Measurements from ENCODE around the gene SLMAP. TPM values are rescaled to one million over a fixed set of nuclear protein-coding genes. Genes with fewer than 3 reads are reported as not detected.

SLMAP gene
- total and polyA plus RNA-seq, 2 donors (not counting 1 experiment from before 2014, with no cell fraction given): 9.7 to 67.2 TPM

DNA sequence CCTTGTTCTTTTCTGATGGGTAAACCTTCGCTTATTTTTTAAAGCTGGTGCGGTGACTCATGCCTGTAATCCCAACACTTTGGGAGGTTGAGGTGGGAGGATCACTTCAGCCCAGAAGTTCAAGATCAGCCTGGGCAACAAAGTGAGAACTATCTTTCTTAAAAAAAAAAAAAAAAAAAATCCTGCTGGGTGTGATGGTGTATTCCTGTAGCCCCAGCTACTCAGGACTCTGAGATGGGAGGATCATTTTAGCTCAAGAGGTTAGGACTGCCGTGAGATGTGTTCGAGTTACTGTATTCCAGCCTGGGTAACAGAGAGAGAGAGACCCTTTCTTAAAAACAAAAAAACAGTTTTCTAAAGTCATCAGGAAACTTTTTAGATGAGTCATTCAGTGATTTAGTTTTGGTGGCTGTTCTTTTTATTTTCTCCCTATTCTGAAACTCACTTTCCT lies 37.7 kb downstream of the SLMAP start:
- no CpG with 5 or more reads among the region's 4 CpGs for WGBS (ENCODE audit: insufficient coverage)
- H3K9me3 Mint-ChIP-seq (ENCODE audit: insufficient read depth): no peaks in the 10 kb centered on the region
- H3K27me3 Mint-ChIP-seq: no peaks in the 10 kb centered on the region
- POLR2A ChIA-PET: no interaction called here
- TF ChIP-seq EZH2 (IDR thresholded peaks at IDR 0.05; ENCODE audit: borderline replicate concordance, insufficient read depth, low read depth, low read length, poor library complexity, severe bottlenecking): no peak
- TF ChIP-seq, protein P1, sequence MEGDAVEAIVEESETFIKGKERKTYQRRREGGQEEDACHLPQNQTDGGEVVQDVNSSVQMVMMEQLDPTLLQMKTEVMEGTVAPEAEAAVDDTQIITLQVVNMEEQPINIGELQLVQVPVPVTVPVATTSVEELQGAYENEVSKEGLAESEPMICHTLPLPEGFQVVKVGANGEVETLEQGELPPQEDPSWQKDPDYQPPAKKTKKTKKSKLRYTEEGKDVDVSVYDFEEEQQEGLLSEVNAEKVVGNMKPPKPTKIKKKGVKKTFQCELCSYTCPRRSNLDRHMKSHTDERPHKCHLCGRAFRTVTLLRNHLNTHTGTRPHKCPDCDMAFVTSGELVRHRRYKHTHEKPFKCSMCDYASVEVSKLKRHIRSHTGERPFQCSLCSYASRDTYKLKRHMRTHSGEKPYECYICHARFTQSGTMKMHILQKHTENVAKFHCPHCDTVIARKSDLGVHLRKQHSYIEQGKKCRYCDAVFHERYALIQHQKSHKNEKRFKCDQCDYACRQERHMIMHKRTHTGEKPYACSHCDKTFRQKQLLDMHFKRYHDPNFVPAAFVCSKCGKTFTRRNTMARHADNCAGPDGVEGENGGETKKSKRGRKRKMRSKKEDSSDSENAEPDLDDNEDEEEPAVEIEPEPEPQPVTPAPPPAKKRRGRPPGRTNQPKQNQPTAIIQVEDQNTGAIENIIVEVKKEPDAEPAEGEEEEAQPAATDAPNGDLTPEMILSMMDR (IDR thresholded peaks at IDR 0.05): no peak
- intact Hi-C loops (cut with micrococcal nuclease): no loop called here
- H3K27ac Mint-ChIP-seq: no peak overlapping the region
- H3K4me3 Mint-ChIP-seq: no peak overlapping the region
- no peak overlapping the region for H2AFZ ChIP-seq (ENCODE audit: insufficient read depth, low read depth, low read length, poor library complexity, severe bottlenecking)
- H3K4me1 Mint-ChIP-seq: peaks cover 19% of the 10 kb centered on the region
- no peak overlapping the region for H3K27ac ChIP-seq (ENCODE audit: low read length in 2 of 2)
- ATAC-seq (ENCODE audit: low read depth): no peak
- peaks cover 2 to 6% of the 10 kb centered on the region in 2 donors for H3K4me1 ChIP-seq (ENCODE audit: control insufficient read depth in 2 of 2, insufficient read depth in 2 of 2, low read length in 2 of 2)
- peaks cover 1% of the 10 kb centered on the region for H4K20me1 ChIP-seq (ENCODE audit: control insufficient read depth, insufficient read depth, low read length, poor library complexity, severe bottlenecking)
- no peaks in the 10 kb centered on the region for H3K9me3 ChIP-seq (ENCODE audit: control extremely low read depth in 1 of 3, control insufficient read depth in 2 of 3, insufficient read depth in 1 of 3, low read length in 2 of 3)
- DNase-seq: no peak
- peaks cover 65% of the 10 kb centered on the region for H3K79me2 ChIP-seq (ENCODE audit: control insufficient read depth, insufficient read depth, low read length)
- no peak overlapping the region for H3K4me3 ChIP-seq (ENCODE audit: control extremely low read depth in 1 of 5, extremely low read depth in 1 of 5, insufficient read depth in 1 of 5, low read depth in 2 of 5, low read length in 4 of 5)
- no peaks in the 10 kb centered on the region for H3K36me3 ChIP-seq (replicated peaks in 1 of 2; ENCODE audit: control extremely low read depth in 1 of 2, control insufficient read depth in 1 of 2, extremely low read depth in 1 of 2, insufficient read depth in 2 of 2, low read length in 1 of 2)
- CTCF ChIA-PET: no interaction called here
- H3K9ac ChIP-seq (ENCODE audit: low read length): no peak overlapping the region
- H3K27me3 ChIP-seq (replicated peaks in 1 of 4; ENCODE audit: control extremely low read depth in 1 of 4, control insufficient read depth in 3 of 4, insufficient read depth in 4 of 4, low read length in 3 of 4): no peaks in the 10 kb centered on the region
- H3K4me2 ChIP-seq (replicated peaks; ENCODE audit: low read depth, low read length, poor library complexity, severe bottlenecking): no peak overlapping the region

- H3K27ac Mint-ChIP-seq: no peak overlapping the region
- ATAC-seq (ENCODE audit: low read depth): no peak
- H3K4me1 Mint-ChIP-seq: peaks cover 19% of the 10 kb centered on the region
These were observed 38.4 kb downstream of the SLMAP start for GRCh38 chr3:57794501-57794900.

More at GRCh38 chr3:57794501-57794900, 38.4 kb downstream of the SLMAP start:
- Histone ChIP-seq H2AFZ (ENCODE audit: insufficient read depth, low read depth, low read length, poor library complexity, severe bottlenecking) (no peak overlapping the region), H3K27ac (ENCODE audit: low read length in 2 of 2) (no peak overlapping the region), H3K79me2 (ENCODE audit: control insufficient read depth, insufficient read depth, low read length) (peaks cover 62% of the 10 kb centered on the region), H3K9ac (ENCODE audit: low read length) (no peak overlapping the region), H3K36me3 (replicated peaks in 1 of 2; ENCODE audit: control extremely low read depth in 1 of 2, control insufficient read depth in 1 of 2, extremely low read depth in 1 of 2, insufficient read depth in 2 of 2, low read length in 1 of 2) (peaks cover 0 to 1% of the 10 kb centered on the region in 2 experiments), H3K4me3 (ENCODE audit: control extremely low read depth in 1 of 5, extremely low read depth in 1 of 5, insufficient read depth in 1 of 5, low read depth in 2 of 5, low read length in 4 of 5) (no peak overlapping the region), H3K4me2 (replicated peaks; ENCODE audit: low read depth, low read length, poor library complexity, severe bottlenecking) (no peak overlapping the region), H3K9me3 (ENCODE audit: control extremely low read depth in 1 of 3, control insufficient read depth in 2 of 3, insufficient read depth in 1 of 3, low read length in 2 of 3) (no peaks in the 10 kb centered on the region), H4K20me1 (ENCODE audit: control insufficient read depth, insufficient read depth, low read length, poor library complexity, severe bottlenecking) (no peaks in the 10 kb centered on the region), H3K4me1 (ENCODE audit: control insufficient read depth in 2 of 2, insufficient read depth in 2 of 2, low read length in 2 of 2) (no peaks in the 10 kb centered on the region), H3K27me3 (replicated peaks in 1 of 4; ENCODE audit: control extremely low read depth in 1 of 4, control insufficient read depth in 3 of 4, insufficient read depth in 4 of 4, low read length in 3 of 4) (no peaks in the 10 kb centered on the region)
- Mint-ChIP-seq H3K27me3 (no peaks in the 10 kb centered on the region), H3K4me3 (no peak overlapping the region), H3K9me3 (ENCODE audit: insufficient read depth) (no peaks in the 10 kb centered on the region)
- intact Hi-C loops (cut with micrococcal nuclease): no loop called here
- 100% methylated on average over 1 of the region's 4 CpGs for WGBS (ENCODE audit: insufficient coverage)
- ChIA-PET CTCF (no interaction called here), POLR2A (no interaction called here)
- TF ChIP-seq, protein P1 (IDR thresholded peaks at IDR 0.05): no peak
- no peak for TF ChIP-seq EZH2 (IDR thresholded peaks at IDR 0.05; ENCODE audit: borderline replicate concordance, insufficient read depth, low read depth, low read length, poor library complexity, severe bottlenecking)
- no peak for DNase-seq

Data from B cell (primary cell).